NCI-H2171 treated with DMSO at 0.1 percent for 48 hours (cell line): Measurements from ENCODE around the gene SWAP70.
A peak's percentile ranks its signal among the peaks of the same experiment; 100 is the strongest.
"Not testable (repeated sequence)": the region's sequence is repeated elsewhere in the genome, so short reads cannot be mapped to it uniquely, and the experiment has no call there.

ENCODE experiments used
- DNase-seq: peaks from one replicate; lab custom pipeline; 2025; lab: John Stamatoyannopoulos, UW

The SWAP70 gene

GRCh38 chr11:9663699-9664275 lies at the start of gene SWAP70:
Gene SWAP70 (plus strand): TSS chr11:9664077. CDS start chr11:9664180, 103 bp downstream.
- DNase-seq = peak; percentile 40

GRCh38 chr11:9615031-9615451 lies 48.8 kb upstream of the SWAP70 start:
- DNase-seq = no peak

- no peak for DNase-seq
Observed at GRCh38 chr11:9616042-9616675, 47.7 kb upstream of the SWAP70 start.

- no peak for DNase-seq
Observed at GRCh38 chr11:9616858-9617257, 47.0 kb upstream of the SWAP70 start.

- no peak for DNase-seq
Observed at GRCh38 chr11:9617940-9618339, 45.9 kb upstream of the SWAP70 start.

GRCh38 chr11:9619004-9619403 lies 44.9 kb upstream of the SWAP70 start:
- no peak for DNase-seq

- DNase-seq = no peak
Observed at GRCh38 chr11:9619971-9620370, 43.9 kb upstream of the SWAP70 start.

- not testable (repeated sequence) for DNase-seq
Observed at GRCh38 chr11:9622353-9622752, 41.5 kb upstream of the SWAP70 start.

- DNase-seq = not testable (repeated sequence)
Observed at GRCh38 chr11:9623053-9623452, 40.8 kb upstream of the SWAP70 start.

- DNase-seq = no peak
Observed at GRCh38 chr11:9624448-9624847, 39.4 kb upstream of the SWAP70 start.

GRCh38 chr11:9625162-9625561 lies 38.7 kb upstream of the SWAP70 start:
- DNase-seq = no peak

- no peak for DNase-seq
Observed at GRCh38 chr11:9625728-9626127, 38.1 kb upstream of the SWAP70 start.

GRCh38 chr11:9626496-9627394 lies 37.1 kb upstream of the SWAP70 start:
- DNase-seq = no peak

GRCh38 chr11:9629064-9629463 lies 34.8 kb upstream of the SWAP70 start:
- no peak for DNase-seq

- no peak for DNase-seq
Observed at GRCh38 chr11:9633679-9634078, 30.2 kb upstream of the SWAP70 start.

GRCh38 chr11:9636691-9637090 lies 27.2 kb upstream of the SWAP70 start:
- DNase-seq = no peak

- no peak for DNase-seq
Observed at GRCh38 chr11:9639099-9639498, 24.8 kb upstream of the SWAP70 start.

- DNase-seq = no peak
Observed at GRCh38 chr11:9639985-9640384, 23.9 kb upstream of the SWAP70 start.

GRCh38 chr11:9642894-9643293 lies 21.0 kb upstream of the SWAP70 start:
- DNase-seq = no peak

- DNase-seq = no peak
Observed at GRCh38 chr11:9643751-9644150, 20.1 kb upstream of the SWAP70 start.

GRCh38 chr11:9645881-9646280 lies 18.0 kb upstream of the SWAP70 start:
- DNase-seq = no peak

- no peak for DNase-seq
Observed at GRCh38 chr11:9646324-9646723, 17.6 kb upstream of the SWAP70 start.

GRCh38 chr11:9651481-9651880 lies 12.4 kb upstream of the SWAP70 start:
- no peak for DNase-seq
